Sigmoid colon (tissue), 7 donors: Measurements from ENCODE around the gene SETBP1. TPM values are rescaled to one million over a fixed set of nuclear protein-coding genes. Genes with fewer than 3 reads are reported as not detected.

Source experiments
- DNase-seq: peaks from one replicate; pipeline ENCODE4 v3.0.0-alpha.2; 2019
- H3K27ac ChIP-seq, 4 donors: fragments of 200-600 bp; sonication (generic); one replicate each; pipeline ENCODE4 v1.5.1; 2016 to 2019; ENCODE audit warnings: mild to moderate bottlenecking in 1 of 4
- H3K27me3 ChIP-seq, 3 donors: fragments of 200-600 bp; sonication (generic); one replicate each; pipeline ENCODE4 v1.5.1; 2019; ENCODE audit warnings: mild to moderate bottlenecking in 1 of 3
- H3K36me3 ChIP-seq, 4 donors: fragments of 200-600 bp; sonication (generic); one replicate each; pipeline ENCODE4 v1.5.1; 2016 to 2019
- H3K4me1 ChIP-seq, 4 donors: fragments of 200-600 bp; sonication (generic); one replicate each; pipeline ENCODE4 v1.5.1; 2017 to 2019
- H3K4me3 ChIP-seq, 4 donors: fragments of 200-600 bp; sonication (generic); one replicate each; pipeline ENCODE4 v1.5.1; 2017 to 2019; ENCODE audit warnings: mild to moderate bottlenecking in 2 of 4, moderate library complexity in 1 of 4
- H3K9me3 ChIP-seq, 4 donors: fragments of 200-600 bp in 3 of 4; sonication (generic) in 3 of 4; one replicate each; pipeline versions ENCODE4 v1.5.1 to v1.6.1; 2013 to 2019
- CTCF ChIP-seq, 4 experiments: fragments of 450-650 bp in 3 of 4; fragments of 200-600 bp in 1 of 4; IDR thresholded peaks; one replicate each; pipeline ENCODE4 v1.5.1; 2016 to 2019; ENCODE audit warnings: antibody characterized with exemption in 4 of 4, mild to moderate bottlenecking in 3 of 4, moderate library complexity in 2 of 4
- EP300 ChIP-seq, 4 donors: sonication (generic); formaldehyde crosslinking; IDR thresholded peaks; one replicate each; pipeline ENCODE4 v1.6.1; 2017; ENCODE audit warnings: antibody characterized with exemption in 4 of 4
- POLR2A ChIP-seq, 2 donors: fragments of 450-650 bp; IDR thresholded peaks; one replicate each; pipeline ENCODE4 v1.6.1; 2016; ENCODE audit warnings: antibody characterized with exemption in 2 of 2, mild to moderate bottlenecking in 2 of 2, moderate library complexity in 2 of 2
- POLR2AphosphoS5 ChIP-seq, 4 donors: sonication (generic); formaldehyde crosslinking; IDR thresholded peaks; one replicate each; pipeline ENCODE4 v1.6.1; 2017; ENCODE audit warnings: antibody characterized with exemption in 4 of 4
- WGBS, 2 donors: extraction: QIAGEN DNeasy Blood & Tissue Kit; methylation state at CpG; one replicate each; pipeline ENCODE4 v1.1.7; 2013; 5-methylcytosine and 5-hydroxymethylcytosine counted together
- intact Hi-C: fragments of 100-400 bp; cut with DNase I; formaldehyde crosslinking; loops from one replicate; pipeline ENCODE4 v1.15.1; 2023
- polyA plus RNA-seq, 3 donors: library from polyadenylated mRNA; stranded (reverse); fragments of 200-250 nt; gene quantifications; one replicate each; pipeline ENCODE4 v1.2.3, GENCODE V29; 2013
- total RNA-seq, 4 donors: library from RNA; depleted of rRNA; stranded (reverse); fragments of >200 nt; gene quantifications; one replicate each; pipeline ENCODE4 v1.1.0, GENCODE V29; 2016
- donor health status: healthy with polysubstance abuse.
- donor health status: Bipolar disorder and iron deficiency.
- donor health status: healthy.

SETBP1 gene
- total and polyA plus RNA-seq, 7 donors, result 0.69 to 100 (median 67.9) TPM

GRCh38 chr18:45057955-45058600, 377.4 kb downstream of the SETBP1 start:
- no peak overlapping the region for H3K4me3 ChIP-seq
- 72 to 75% methylated on average over 4 of the region's 4 CpGs for WGBS, 2 donors
- TF ChIP-seq POLR2AphosphoS5 (IDR thresholded peaks at IDR 0.05), result no peak
- TF ChIP-seq CTCF (IDR thresholded peaks at IDR 0.05), result no peak
- TF ChIP-seq POLR2A (IDR thresholded peaks at IDR 0.05), result no peak
- TF ChIP-seq EP300 (IDR thresholded peaks at IDR 0.05), result no peak
- peaks cover 0 to 3% (median 0%) of the 10 kb centered on the region in 4 donors for H3K36me3 ChIP-seq
- no peaks in the 10 kb centered on the region for H3K9me3 ChIP-seq
- no peaks in the 10 kb centered on the region for H3K27me3 ChIP-seq
- no peak overlapping the region for H3K27ac ChIP-seq
- no peak for DNase-seq
- peaks cover 0 to 6% (median 0%) of the 10 kb centered on the region in 4 donors for H3K4me1 ChIP-seq
- intact Hi-C loops, result no loop called here

GRCh38 chr18:45059695-45060094, 379.0 kb downstream of the SETBP1 start:
- Histone ChIP-seq H3K4me3 (no peak overlapping the region), H3K36me3 (peaks cover 0 to 17% (median 8%) of the 10 kb centered on the region in 4 donors), H3K27ac (no peak overlapping the region), H3K4me1 (peaks cover 0 to 6% (median 0%) of the 10 kb centered on the region in 4 donors), H3K9me3 (no peaks in the 10 kb centered on the region), H3K27me3 (no peaks in the 10 kb centered on the region)
- intact Hi-C loops, result no loop called here
- TF ChIP-seq POLR2AphosphoS5 (IDR thresholded peaks at IDR 0.05) (no peak), EP300 (IDR thresholded peaks at IDR 0.05) (no peak), POLR2A (IDR thresholded peaks at IDR 0.05) (no peak), CTCF (IDR thresholded peaks at IDR 0.05) (no peak)
- 81 to 87% methylated on average over 2 of the region's 2 CpGs for WGBS, 2 donors
- DNase-seq, result no peak

- Histone ChIP-seq H3K27me3 (no peaks in the 10 kb centered on the region), H3K4me1 (peaks cover 0 to 6% (median 0%) of the 10 kb centered on the region in 4 donors), H3K36me3 (peaks cover 0 to 17% (median 8%) of the 10 kb centered on the region in 4 donors), H3K27ac (no peak overlapping the region), H3K4me3 (no peak overlapping the region), H3K9me3 (no peaks in the 10 kb centered on the region)
- no peak for TF ChIP-seq EP300 (IDR thresholded peaks at IDR 0.05)
- no peak for TF ChIP-seq CTCF (IDR thresholded peaks at IDR 0.05)
- no peak for TF ChIP-seq POLR2AphosphoS5 (IDR thresholded peaks at IDR 0.05)
- TF ChIP-seq POLR2A (IDR thresholded peaks at IDR 0.05), result no peak
- DNase-seq, result no peak
- intact Hi-C loops, result no loop called here
These were observed 379.4 kb downstream of the SETBP1 start for GRCh38 chr18:45060102-45060501.

GRCh38 chr18:45061359-45061758, 380.7 kb downstream of the SETBP1 start:
- TF ChIP-seq POLR2A (IDR thresholded peaks at IDR 0.05) (no peak), POLR2AphosphoS5 (IDR thresholded peaks at IDR 0.05) (no peak), EP300 (IDR thresholded peaks at IDR 0.05) (no peak), CTCF (IDR thresholded peaks at IDR 0.05) (no peak)
- H3K4me3 ChIP-seq, result no peak overlapping the region
- H3K27ac ChIP-seq, result no peak overlapping the region
- peaks cover 0 to 17% (median 8%) of the 10 kb centered on the region in 4 donors for H3K36me3 ChIP-seq
- no peak for DNase-seq
- intact Hi-C loops, result no loop called here
- H3K27me3 ChIP-seq, result no peaks in the 10 kb centered on the region
- peaks cover 0 to 9% (median 7%) of the 10 kb centered on the region in 4 donors for H3K4me1 ChIP-seq
- H3K9me3 ChIP-seq, result no peaks in the 10 kb centered on the region
- 57 to 76% methylated on average over 2 of the region's 2 CpGs for WGBS, 2 donors
